GM19193 (cell line): ENCODE measurements around the gene GRIA1.

Source experiments
- POLR2A ChIP-seq: IDR thresholded peaks from 4 replicates; pipeline ENCODE4 v1.6.1; 2011; ENCODE audit not compliant: insufficient read depth, insufficient read length; ENCODE audit errors: extremely low read depth

GRIA1 gene

DNA sequence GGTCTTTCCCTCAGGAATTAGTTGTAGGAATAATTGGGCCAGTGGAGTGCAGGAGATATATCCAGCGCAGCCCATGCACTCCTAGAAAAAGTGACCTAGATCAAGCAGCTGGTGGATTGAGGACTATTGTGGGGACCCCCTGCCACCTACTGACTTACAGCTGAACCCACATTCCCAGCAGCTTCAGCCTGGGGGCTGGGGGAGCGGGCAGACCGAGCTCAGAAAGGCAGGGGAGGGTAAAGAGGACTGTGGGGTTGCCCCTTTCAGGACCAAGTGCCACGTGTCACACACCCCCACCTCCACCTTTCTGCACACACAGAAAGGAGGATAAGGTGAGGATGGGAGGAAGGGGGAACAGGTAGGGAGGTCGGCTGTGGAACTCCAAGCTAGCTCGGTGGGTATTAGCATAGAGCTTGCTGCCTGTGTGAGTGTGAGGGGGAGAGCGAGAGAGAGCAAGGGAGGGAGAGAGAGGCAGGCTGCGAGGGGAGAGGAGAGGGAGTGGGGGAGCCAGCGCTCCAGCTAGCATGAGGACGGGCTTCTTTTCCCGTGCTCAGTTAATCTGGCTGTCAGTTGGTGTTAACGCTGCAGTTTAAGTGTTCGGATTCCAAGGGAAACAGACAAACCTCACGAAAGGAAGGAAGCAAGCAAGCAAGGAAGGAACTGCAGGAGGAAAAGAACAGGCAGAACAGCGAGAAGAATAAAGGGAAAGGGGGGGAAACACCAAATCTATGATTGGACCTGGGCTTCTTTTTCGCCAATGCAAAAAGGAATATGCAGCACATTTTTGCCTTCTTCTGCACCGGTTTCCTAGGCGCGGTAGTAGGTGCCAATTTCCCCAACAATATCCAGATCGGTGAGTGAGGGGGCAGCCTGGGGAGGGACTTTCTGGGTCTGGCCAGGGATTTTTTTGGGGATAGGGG lies at the start of gene GRIA1:
Gene GRIA1 (plus strand): TSS at position 553 of the 920 bp plus-strand sequence.
- TF ChIP-seq POLR2A, result no peak

- TF ChIP-seq POLR2A, result no peak
Observed at GRCh38 chr5:153445875-153446579, 44.4 kb upstream of the GRIA1 start.

- no peak for TF ChIP-seq POLR2A
Observed at GRCh38 chr5:153447534-153447933, 42.9 kb upstream of the GRIA1 start.

DNA sequence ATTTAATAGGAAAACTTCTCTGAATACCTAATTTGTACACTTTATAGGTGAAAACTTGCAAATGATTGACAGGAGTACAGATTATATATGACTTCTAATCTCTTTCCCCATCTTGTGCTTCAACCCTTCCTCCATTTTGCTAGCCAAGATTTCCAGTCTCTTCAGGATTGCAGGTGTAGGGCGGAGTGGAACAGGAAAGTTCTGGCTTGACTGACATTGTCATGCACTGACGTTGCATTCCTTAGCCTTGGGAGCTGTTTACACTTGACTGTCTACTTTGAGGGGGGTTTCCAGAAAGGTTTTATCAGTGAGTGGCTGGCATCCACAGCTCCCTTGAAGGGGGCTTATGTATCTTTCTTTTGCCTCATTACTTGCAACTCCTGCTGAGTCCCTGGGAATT lies 34.1 kb upstream of the GRIA1 start:
- no peak for TF ChIP-seq POLR2A

DNA sequence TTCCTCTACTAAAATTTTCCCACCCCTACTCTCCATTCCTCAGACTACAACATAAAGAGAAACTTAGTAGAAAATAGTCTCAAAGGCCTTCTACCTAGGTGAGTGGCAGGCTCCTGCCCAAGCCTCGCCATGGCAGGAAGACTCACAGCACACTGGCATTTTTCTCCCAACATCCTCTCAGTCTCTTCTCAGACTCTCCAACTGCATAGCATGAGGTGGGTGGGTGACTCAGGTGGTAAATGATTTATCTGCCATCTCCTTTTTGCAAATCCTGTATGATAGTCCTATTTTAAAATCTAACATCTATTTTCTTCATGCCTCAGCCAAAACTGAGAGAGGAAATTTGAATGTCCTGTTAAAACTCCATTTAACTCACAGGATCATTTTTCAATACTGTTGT lies 33.5 kb upstream of the GRIA1 start:
- no peak for TF ChIP-seq POLR2A

DNA sequence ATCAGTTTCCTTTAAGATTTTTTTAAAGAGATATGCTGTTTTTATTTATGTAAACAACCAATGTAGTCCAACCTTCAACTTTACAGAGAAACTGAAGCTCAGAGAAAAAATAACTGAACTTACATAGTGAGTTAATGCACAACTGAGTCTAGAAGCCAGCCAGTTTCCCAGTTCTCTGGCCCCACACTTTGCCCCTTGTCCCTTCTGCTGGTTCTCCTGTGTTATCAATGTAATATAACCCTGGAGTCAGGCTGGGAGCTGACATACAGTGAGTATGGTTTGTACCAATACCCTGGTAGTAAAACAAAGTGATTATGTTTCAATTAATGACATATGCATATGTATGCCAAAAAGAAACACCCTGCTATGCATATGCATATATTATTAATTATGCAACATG lies 32.2 kb upstream of the GRIA1 start:
- no peak for TF ChIP-seq POLR2A

- no peak for TF ChIP-seq POLR2A
Observed at GRCh38 chr5:153459051-153459743, 31.3 kb upstream of the GRIA1 start.

GRCh38 chr5:153460421-153460820 lies 30.0 kb upstream of the GRIA1 start:
- TF ChIP-seq POLR2A, result no peak

- no peak for TF ChIP-seq POLR2A
Observed at GRCh38 chr5:153461341-153461740, 29.1 kb upstream of the GRIA1 start.

GRCh38 chr5:153463806-153464205 lies 26.7 kb upstream of the GRIA1 start:
- no peak for TF ChIP-seq POLR2A

GRCh38 chr5:153467546-153467945 lies 22.9 kb upstream of the GRIA1 start:
- no peak for TF ChIP-seq POLR2A

DNA sequence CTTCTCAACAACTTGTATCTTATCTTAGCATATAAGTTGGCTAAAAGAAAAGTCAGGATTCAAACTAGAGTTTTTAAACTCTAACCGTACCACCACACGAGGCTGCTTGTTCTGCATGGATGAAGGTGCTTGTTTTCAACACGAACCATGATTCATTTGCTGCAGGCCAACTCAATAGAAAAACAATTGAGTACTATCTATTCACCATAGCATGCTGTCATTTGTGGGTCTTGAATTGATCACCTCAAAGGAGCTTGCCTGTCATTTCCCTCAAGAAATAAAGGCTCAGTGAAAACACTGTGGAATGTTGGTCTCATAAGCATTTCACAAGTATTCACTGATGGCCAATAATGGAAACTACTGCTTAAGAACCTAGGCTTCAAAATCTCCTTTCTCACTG lies 21.0 kb upstream of the GRIA1 start:
- no peak for TF ChIP-seq POLR2A

GRCh38 chr5:153470736-153471135 lies 19.7 kb upstream of the GRIA1 start:
- no peak for TF ChIP-seq POLR2A

DNA sequence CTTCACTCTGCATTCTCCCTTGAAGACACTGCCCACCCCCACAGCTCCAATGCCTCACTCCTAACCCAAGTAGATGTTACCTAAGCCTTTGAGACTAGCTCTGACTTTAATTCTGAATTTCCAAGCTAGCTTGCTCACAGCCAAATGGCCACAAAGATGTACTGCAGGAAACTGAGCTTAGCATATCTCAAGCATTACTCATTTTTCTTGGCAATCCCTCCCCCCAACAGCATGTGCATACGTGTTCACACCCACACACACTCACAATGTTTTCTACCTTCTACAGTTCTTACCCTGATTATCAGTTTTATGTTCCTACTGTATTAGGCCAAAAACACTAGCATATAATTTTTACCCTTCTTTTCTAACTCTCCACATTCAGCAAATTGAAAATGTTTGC lies 13.7 kb upstream of the GRIA1 start:
- no peak for TF ChIP-seq POLR2A

DNA sequence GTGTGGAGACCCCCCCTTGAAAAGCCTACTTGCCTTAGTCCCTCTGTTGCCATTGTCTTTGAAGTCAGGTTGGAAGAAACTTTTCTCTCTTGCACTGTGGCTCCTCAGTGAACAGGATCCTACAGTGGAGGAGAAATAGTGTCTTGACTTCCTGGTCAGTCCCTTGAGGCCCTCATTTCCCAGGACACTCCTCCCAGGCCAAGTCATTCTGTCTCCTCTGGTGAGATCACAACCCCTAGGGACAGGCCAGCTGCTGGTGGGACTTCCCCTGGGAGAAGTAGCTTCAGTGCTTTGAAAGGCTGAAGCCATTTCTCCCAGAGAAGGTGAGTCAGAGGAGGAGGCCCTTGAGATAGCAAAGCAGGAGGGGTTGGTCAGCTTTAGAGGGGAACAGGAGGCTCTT lies 10.1 kb upstream of the GRIA1 start:
- no peak for TF ChIP-seq POLR2A
